ENCODE data around the gene SAP30BP. TPM values are rescaled to one million over a fixed set of nuclear protein-coding genes. Genes with fewer than 3 reads are reported as not detected.

The SAP30BP gene
- total RNA-seq, 3 donors from 2014 or later (not counting 1 experiment from before 2014, with no cell fraction given), result 234 to 246 (median 240) TPM

DNA sequence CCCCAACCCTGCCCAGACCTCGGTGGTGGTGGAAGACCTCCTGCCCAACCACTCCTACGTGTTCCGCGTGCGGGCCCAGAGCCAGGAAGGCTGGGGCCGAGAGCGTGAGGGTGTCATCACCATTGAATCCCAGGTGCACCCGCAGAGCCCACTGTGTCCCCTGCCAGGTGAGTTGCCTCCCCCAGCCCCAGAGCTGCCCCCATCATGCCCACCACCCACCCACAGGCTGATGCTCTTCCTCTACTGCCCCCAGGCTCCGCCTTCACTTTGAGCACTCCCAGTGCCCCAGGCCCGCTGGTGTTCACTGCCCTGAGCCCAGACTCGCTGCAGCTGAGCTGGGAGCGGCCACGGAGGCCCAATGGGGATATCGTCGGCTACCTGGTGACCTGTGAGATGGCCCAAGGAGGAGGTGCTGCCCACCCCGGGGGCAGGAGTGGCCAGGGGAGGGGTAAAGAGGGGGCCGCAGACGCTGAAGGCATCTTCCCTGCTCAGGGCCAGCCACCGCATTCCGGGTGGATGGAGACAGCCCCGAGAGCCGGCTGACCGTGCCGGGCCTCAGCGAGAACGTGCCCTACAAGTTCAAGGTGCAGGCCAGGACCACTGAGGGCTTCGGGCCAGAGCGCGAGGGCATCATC, 89.4 kb downstream of the SAP30BP start:
- 96% methylated on average over 29 of the region's 29 CpGs for WGBS (ENCODE audit: insufficient coverage)
- Histone ChIP-seq H3K9me3 (ENCODE audit: control insufficient read depth, insufficient read depth, low read length) (no peaks in the 10 kb centered on the region), H3K36me3 (ENCODE audit: control insufficient read depth, insufficient read depth, low read length) (peaks cover 4% of the 10 kb centered on the region), H3K27me3 (ENCODE audit: control insufficient read depth, insufficient read depth, low read length) (no peaks in the 10 kb centered on the region), H3K4me1 (ENCODE audit: control insufficient read depth, insufficient read depth, low read length) (peaks cover 24% of the 10 kb centered on the region), H3K27ac (ENCODE audit: low read length) (no peak overlapping the region), H3K4me3 (ENCODE audit: low read length) (no peak overlapping the region)
- no peaks in the 10 kb centered on the region for H3K27me3 Mint-ChIP-seq (ENCODE audit: low read depth in 2 of 2)
- H3K36me3 Mint-ChIP-seq, result no peaks in the 10 kb centered on the region
- ATAC-seq, result no peak
- TF ChIP-seq, protein P1, sequence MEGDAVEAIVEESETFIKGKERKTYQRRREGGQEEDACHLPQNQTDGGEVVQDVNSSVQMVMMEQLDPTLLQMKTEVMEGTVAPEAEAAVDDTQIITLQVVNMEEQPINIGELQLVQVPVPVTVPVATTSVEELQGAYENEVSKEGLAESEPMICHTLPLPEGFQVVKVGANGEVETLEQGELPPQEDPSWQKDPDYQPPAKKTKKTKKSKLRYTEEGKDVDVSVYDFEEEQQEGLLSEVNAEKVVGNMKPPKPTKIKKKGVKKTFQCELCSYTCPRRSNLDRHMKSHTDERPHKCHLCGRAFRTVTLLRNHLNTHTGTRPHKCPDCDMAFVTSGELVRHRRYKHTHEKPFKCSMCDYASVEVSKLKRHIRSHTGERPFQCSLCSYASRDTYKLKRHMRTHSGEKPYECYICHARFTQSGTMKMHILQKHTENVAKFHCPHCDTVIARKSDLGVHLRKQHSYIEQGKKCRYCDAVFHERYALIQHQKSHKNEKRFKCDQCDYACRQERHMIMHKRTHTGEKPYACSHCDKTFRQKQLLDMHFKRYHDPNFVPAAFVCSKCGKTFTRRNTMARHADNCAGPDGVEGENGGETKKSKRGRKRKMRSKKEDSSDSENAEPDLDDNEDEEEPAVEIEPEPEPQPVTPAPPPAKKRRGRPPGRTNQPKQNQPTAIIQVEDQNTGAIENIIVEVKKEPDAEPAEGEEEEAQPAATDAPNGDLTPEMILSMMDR (IDR thresholded peaks at IDR 0.05), result no peak
- H3K4me3 Mint-ChIP-seq, result no peak overlapping the region
- DNase-seq, result no peak
- intact Hi-C loops (cut with micrococcal nuclease), result no loop called here
- no peaks in the 10 kb centered on the region for H3K9me3 Mint-ChIP-seq
- no peak overlapping the region for H3K27ac Mint-ChIP-seq
- H3K4me1 Mint-ChIP-seq, result peaks cover 5 to 8% of the 10 kb centered on the region in 2 donors

DNA sequence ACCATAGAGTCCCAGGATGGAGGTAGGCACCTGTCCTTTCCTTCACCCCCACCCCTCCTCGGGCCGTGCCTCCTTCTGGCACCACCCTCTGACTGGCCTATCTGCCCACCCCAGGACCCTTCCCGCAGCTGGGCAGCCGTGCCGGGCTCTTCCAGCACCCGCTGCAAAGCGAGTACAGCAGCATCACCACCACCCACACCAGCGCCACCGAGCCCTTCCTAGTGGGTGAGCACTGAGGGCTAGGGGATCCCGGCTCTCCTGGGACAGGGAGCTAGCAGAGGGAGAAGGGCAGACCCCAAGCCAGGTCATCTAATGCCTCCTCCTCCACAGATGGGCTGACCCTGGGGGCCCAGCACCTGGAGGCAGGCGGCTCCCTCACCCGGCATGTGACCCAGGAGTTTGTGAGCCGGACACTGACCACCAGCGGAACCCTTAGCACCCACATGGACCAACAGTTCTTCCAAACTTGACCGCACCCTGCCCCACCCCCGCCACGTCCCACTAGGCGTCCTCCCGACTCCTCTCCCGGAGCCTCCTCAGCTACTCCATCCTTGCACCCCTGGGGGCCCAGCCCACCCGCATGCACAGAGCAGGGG, 90.0 kb downstream of the SAP30BP start:
- Histone ChIP-seq H3K9me3 (ENCODE audit: control insufficient read depth, insufficient read depth, low read length) (no peaks in the 10 kb centered on the region), H3K27ac (ENCODE audit: low read length) (no peak overlapping the region), H3K27me3 (ENCODE audit: control insufficient read depth, insufficient read depth, low read length) (no peaks in the 10 kb centered on the region), H3K36me3 (ENCODE audit: control insufficient read depth, insufficient read depth, low read length) (peaks cover 4% of the 10 kb centered on the region), H3K4me1 (ENCODE audit: control insufficient read depth, insufficient read depth, low read length) (peaks cover 24% of the 10 kb centered on the region), H3K4me3 (ENCODE audit: low read length) (no peak overlapping the region)
- peaks cover 6 to 9% of the 10 kb centered on the region in 2 donors for H3K4me1 Mint-ChIP-seq
- WGBS (ENCODE audit: insufficient coverage), result 92% methylated on average over 21 of the region's 21 CpGs
- no peak for ATAC-seq
- H3K9me3 Mint-ChIP-seq, result no peaks in the 10 kb centered on the region
- H3K27ac Mint-ChIP-seq, result no peak overlapping the region
- TF ChIP-seq, protein P1 (IDR thresholded peaks at IDR 0.05), result no peak
- intact Hi-C loops (cut with micrococcal nuclease), result no loop called here
- no peak for DNase-seq
- no peaks in the 10 kb centered on the region for H3K27me3 Mint-ChIP-seq (ENCODE audit: low read depth in 2 of 2)
- no peak overlapping the region for H3K4me3 Mint-ChIP-seq
- H3K36me3 Mint-ChIP-seq, result no peaks in the 10 kb centered on the region

Other genes with a start within 250 kb of the SAP30BP start
- 100 to 1,000 TPM in 2 of 3 donors, 10 to 100 TPM in 1; 84.4 to 142 (median 104) TPM for gene TMEM94, start 210.7 kb upstream of the SAP30BP start, total RNA-seq
- gene CASKIN2, start 151.8 kb upstream of the SAP30BP start, total RNA-seq, result 1 to 10 TPM in 2 of 3 donors, under 1 TPM in 1; 0.49 to 1.8 (median 1.7) TPM
- gene TSEN54, start 150.8 kb upstream of the SAP30BP start, total RNA-seq, result 100 to 1,000 TPM; 180 to 224 (median 186) TPM
- gene LLGL2, start 141.6 kb upstream of the SAP30BP start, total RNA-seq, result 100 to 1,000 TPM; 229 to 302 (median 244) TPM
- gene MYO15B, start 79.5 kb upstream of the SAP30BP start, total RNA-seq, result 100 to 1,000 TPM; 336 to 372 (median 339) TPM
- gene SMIM5, start 33.9 kb upstream of the SAP30BP start, total RNA-seq, result 1 to 10 TPM in 2 of 3 donors, under 1 TPM in 1; 0.95 to 2.0 (median 1.5) TPM
- 10 to 100 TPM; 33.4 to 39.1 (median 34.3) TPM for gene RECQL5, start 184 bp upstream of the SAP30BP start, total RNA-seq
- gene ITGB4, start 54.1 kb downstream of the SAP30BP start, total RNA-seq, result 1 to 10 TPM in 1 of 3 donors, under 1 TPM in 2; 0.38 to 1.0 (median 0.68) TPM
- 10 to 100 TPM; 11.9 to 15.9 (median 12.6) TPM for gene GALK1, start 97.9 kb downstream of the SAP30BP start, total RNA-seq
- gene UNK, start 117.5 kb downstream of the SAP30BP start, total RNA-seq, result 10 to 100 TPM; 44.2 to 51.3 (median 44.5) TPM
- gene UNC13D, start 177.1 kb downstream of the SAP30BP start, total RNA-seq, result 100 to 1,000 TPM; 269 to 279 (median 277) TPM
- 100 to 1,000 TPM in 1 of 3 donors, 10 to 100 TPM in 2; 81.1 to 106 (median 95.2) TPM for gene WBP2, start 188.0 kb downstream of the SAP30BP start, total RNA-seq
- gene TRIM47, start 211.2 kb downstream of the SAP30BP start, total RNA-seq, result 1 to 10 TPM; 1.2 to 2.5 (median 2.0) TPM
- 10 to 100 TPM; 19.2 to 26.9 (median 22.5) TPM for gene TRIM65, start 229.6 kb downstream of the SAP30BP start, total RNA-seq
- 100 to 1,000 TPM in 1 of 3 donors, 10 to 100 TPM in 2; 68.6 to 110 (median 96.7) TPM for gene MRPL38, start 237.5 kb downstream of the SAP30BP start, total RNA-seq